GM12865 (cell line): ENCODE results near the gene ZNF326.

Source experiments
- DNase-seq: peaks from one replicate; pipeline ENCODE4 v3.0.0; 2010; ENCODE audit warnings: low read depth
- H3K4me3 ChIP-seq: 2 replicates; pipeline ENCODE4 v1.5.1; 2011; ENCODE audit warnings: mild to moderate bottlenecking, low read depth, low read length, control low read depth
- TF ChIP-seq, protein P1 (sequence below): IDR thresholded peaks from 2 replicates; pipeline ENCODE4 v1.5.1; 2011; ENCODE audit warnings: low read length, control low read depth, low read depth, inconsistent platforms; ENCODE audit not compliant: insufficient read depth; ENCODE audit errors: missing control alignments

The ZNF326 gene

DNA sequence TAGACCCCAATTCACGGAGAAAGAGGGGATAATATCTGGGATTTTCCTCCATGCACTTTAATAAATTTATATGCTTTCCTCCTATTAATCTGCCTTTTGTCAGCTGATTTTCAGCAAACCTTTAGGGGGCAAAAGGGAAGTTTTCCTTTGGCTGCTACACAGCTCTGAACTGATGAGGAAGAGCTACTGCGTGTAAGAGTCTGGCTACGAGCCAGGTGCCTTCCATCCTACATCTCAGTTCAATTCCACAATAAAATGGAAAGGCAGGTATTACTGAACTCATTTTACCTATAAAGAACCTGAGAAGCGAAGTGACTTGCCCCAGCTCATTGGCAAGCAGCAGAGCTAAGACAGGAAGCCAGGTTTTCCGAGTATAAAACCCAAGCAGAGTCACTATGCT is 28.3 kb upstream of the ZNF326 start:
- DNase-seq, result no peak
- TF ChIP-seq, protein P1, sequence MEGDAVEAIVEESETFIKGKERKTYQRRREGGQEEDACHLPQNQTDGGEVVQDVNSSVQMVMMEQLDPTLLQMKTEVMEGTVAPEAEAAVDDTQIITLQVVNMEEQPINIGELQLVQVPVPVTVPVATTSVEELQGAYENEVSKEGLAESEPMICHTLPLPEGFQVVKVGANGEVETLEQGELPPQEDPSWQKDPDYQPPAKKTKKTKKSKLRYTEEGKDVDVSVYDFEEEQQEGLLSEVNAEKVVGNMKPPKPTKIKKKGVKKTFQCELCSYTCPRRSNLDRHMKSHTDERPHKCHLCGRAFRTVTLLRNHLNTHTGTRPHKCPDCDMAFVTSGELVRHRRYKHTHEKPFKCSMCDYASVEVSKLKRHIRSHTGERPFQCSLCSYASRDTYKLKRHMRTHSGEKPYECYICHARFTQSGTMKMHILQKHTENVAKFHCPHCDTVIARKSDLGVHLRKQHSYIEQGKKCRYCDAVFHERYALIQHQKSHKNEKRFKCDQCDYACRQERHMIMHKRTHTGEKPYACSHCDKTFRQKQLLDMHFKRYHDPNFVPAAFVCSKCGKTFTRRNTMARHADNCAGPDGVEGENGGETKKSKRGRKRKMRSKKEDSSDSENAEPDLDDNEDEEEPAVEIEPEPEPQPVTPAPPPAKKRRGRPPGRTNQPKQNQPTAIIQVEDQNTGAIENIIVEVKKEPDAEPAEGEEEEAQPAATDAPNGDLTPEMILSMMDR, result no peak
- no peak overlapping the region for H3K4me3 ChIP-seq

DNA sequence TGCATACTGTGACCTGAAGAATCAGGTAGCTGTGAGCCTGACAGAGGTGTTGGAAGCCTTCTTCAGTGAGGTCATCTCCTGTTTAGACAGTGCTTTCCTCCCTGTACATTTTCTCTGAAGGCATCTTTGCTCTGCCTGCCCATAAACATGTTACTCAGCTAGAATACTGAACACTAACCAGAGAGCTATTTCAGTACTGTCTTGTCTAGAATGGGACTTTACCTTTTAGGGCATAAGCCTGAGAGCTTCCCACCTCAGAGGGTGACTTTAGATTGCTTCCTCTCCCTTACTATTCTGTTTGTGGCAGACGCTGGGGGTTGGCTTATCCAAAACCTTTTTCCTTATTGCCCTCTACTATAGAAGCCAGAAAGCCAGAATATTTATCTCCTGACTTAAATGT is 23.3 kb upstream of the ZNF326 start:
- H3K4me3 ChIP-seq, result no peak overlapping the region
- TF ChIP-seq, protein P1, result no peak
- peak; percentile 31 for DNase-seq

DNA sequence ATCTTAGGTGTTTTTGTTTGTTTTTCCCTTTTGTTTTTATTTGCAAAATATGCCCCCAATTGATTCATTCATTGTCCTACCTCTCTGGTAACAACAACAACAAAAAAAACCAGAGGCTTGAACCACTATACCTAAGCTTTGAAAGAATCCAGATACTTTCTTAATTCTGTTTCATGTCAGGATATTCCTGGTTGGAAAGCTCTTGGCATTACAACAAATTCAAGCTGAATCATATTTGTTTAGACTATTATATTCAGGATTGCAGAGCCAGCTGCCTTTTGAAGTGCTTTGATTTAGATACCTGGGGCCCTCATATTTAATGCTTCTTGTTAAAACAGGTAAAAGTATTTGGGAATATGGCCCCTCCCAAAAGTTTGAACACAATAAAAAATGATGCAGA is 22.9 kb upstream of the ZNF326 start:
- no peak overlapping the region for H3K4me3 ChIP-seq
- TF ChIP-seq, protein P1, result no peak
- no peak for DNase-seq

DNA sequence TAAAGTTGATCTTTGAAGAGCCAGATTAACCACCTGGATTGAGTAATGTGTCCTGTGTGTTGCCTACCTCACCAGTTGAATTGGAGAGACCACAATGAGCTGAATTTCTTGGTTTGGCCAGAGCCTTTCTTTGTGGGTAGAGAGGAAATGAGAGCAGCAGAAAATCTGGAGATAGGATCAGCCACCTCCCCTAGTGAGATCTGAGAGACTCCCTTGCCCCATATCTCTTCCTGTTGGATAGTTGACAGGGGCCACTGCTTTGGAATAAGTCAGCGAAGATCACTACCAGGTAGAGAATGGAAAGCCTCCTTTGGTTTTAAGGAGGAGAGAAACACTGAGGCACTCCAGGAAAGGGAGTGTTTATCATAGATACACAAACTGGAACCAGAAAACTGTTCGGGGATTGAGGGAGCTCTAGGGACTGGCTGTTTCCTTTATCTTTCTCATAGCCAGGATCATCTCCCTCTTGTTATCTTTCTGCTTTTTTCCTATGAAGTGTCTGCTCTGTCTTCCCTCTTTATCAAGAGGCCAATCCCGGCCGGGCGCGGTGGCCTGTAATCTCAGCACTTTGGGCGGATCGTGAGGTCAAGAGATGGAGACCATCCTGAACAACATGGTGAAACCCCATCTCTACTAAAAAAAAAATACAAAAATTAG is 21.3 kb upstream of the ZNF326 start:
- no peak overlapping the region for H3K4me3 ChIP-seq
- TF ChIP-seq, protein P1, result no peak
- no peak for DNase-seq

DNA sequence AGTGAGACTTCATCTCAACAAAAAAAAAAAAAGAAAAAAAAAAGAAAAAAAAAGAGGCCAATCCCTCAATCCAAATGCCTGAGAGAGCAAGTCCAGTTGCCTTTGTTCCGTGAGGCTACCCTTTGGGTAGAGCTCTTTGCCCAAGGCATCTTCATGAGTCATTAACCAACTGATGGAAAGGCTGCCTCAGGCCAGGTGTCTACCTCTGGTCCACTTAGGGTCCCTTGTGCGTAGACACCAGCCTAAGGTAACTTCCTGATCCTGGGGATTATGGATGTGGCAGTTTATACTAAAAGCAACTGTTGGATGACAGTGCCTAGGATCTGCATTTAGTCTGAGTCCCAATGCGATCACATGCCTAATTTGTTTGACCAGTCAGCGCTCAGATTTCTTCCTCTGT is 20.7 kb upstream of the ZNF326 start:
- no peak overlapping the region for H3K4me3 ChIP-seq
- DNase-seq, result no peak
- TF ChIP-seq, protein P1, result no peak

DNA sequence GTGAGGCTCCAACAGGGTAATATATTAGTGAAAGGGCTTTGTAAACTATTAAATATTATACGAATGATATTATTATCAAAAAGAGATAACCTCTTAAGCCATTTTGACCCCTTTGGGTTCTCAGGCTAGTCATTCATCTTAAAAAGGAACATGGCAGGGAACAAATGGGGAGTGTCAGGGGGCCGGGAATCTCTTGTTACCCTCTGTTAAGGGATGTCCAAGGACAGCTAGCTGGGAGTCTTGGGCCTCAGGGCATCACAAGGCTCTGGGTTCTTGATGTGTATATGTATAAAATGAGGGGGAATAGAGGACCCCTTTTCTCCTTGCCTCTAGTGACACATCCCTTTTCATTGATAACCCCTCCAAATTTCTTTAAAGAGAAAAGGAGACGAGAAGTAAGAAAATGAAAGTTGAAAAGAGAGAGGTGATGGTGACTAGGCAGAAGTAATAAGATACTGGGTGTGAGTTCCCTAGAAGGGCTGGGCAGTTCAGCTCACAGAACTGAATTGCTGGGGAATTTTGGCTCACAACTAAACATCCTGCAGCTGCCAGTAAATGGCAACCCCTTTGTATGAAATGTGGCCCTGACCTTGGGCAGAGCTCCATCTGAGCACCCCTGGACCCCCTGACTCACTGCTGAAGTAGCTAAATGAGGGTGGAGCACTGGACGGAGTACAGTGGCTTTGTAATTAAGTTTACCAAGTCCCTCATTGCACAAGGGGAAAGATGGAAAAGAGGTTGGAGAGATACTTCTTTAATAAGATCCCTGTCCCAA is 20.0 kb upstream of the ZNF326 start:
- TF ChIP-seq, protein P1, result no peak
- no peak overlapping the region for H3K4me3 ChIP-seq

More for the DNA sequence above, 20.0 kb upstream of the ZNF326 start:
- no peak for DNase-seq
